ENCODE measurements around the gene PRKD1. TPM values are rescaled to one million over a fixed set of nuclear protein-coding genes. Genes with fewer than 3 reads are reported as not detected.
"Not testable (repeated sequence)": the region's sequence is repeated elsewhere in the genome, so short reads cannot be mapped to it uniquely, and the experiment has no call there.

Gene PRKD1
- total RNA-seq, 4 donors from 2014 or later, result 27.4 to 30.9 (median 29.7) TPM

DNA sequence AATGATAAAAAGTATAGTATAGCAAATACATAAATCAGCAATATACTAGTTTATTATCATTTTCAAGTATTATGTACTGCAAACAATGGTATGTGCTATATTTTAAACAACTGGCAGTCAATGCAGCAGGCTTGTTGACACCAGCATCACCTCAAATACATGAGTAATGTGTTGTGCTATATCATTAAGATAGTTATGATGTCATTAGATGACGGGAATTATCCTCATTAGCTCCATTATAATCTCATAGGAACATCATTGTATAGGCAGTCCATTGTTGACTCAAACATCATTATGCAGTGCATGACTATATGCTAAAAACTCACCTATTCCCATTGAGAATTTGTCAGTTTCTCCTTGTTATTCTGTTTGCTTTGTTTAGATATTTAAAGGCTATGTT, 85.4 kb downstream of the PRKD1 start:
- no peaks in the 10 kb centered on the region for H3K27me3 ChIP-seq
- WGBS, 2 donors, result 82 to 90% methylated on average over 1 of the region's 1 CpG
- TF ChIP-seq EP300 (IDR thresholded peaks at IDR 0.05) (no peak), POLR2A (IDR thresholded peaks at IDR 0.05) (no peak)
- TF ChIP-seq, protein P1, sequence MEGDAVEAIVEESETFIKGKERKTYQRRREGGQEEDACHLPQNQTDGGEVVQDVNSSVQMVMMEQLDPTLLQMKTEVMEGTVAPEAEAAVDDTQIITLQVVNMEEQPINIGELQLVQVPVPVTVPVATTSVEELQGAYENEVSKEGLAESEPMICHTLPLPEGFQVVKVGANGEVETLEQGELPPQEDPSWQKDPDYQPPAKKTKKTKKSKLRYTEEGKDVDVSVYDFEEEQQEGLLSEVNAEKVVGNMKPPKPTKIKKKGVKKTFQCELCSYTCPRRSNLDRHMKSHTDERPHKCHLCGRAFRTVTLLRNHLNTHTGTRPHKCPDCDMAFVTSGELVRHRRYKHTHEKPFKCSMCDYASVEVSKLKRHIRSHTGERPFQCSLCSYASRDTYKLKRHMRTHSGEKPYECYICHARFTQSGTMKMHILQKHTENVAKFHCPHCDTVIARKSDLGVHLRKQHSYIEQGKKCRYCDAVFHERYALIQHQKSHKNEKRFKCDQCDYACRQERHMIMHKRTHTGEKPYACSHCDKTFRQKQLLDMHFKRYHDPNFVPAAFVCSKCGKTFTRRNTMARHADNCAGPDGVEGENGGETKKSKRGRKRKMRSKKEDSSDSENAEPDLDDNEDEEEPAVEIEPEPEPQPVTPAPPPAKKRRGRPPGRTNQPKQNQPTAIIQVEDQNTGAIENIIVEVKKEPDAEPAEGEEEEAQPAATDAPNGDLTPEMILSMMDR (IDR thresholded peaks at IDR 0.05), result no peak

DNA sequence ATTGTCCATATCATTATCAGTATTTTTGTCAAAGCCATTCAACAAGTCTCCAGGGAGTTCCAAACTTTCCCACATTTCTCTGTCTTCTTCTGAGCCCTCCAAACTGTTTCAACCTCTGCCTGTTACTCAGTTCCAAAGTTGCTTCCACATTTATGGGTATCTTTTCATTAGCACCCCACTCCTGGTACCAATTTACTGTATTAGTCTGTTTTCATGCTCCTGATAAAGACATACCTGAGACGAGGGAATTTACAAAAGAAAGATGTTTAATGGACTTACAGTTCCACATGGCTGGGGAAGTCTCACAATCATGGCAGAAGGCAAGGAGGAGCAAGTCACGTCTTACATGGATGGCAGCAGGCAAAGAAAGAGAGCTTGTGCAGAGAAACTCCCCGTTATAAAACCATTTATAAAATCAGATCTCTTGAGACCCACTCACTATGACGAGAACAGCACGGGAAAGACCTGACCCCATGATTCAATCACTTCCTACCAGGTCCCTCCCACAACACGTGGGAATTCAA, 87.2 kb downstream of the PRKD1 start:
- not testable (repeated sequence) for H3K4me1 ChIP-seq; H3K27ac ChIP-seq; H3K36me3 ChIP-seq; H3K27me3 ChIP-seq; DNase-seq (ENCODE audit: low spot score in 2 of 2); H3K4me3 ChIP-seq
- H3K9me3 ChIP-seq, result peaks cover 0 to 31% (median 11%) of the 10 kb centered on the region in 4 donors
- 95 to 96% methylated on average over 6 of the region's 6 CpGs for WGBS, 2 donors

More for the DNA sequence above, 85.4 kb downstream of the PRKD1 start:
- Histone ChIP-seq H3K27ac (no peak overlapping the region), H3K36me3 (peaks cover 0 to 9% (median 0%) of the 10 kb centered on the region in 3 donors), H3K4me1 (peaks cover 0 to 3% (median 0%) of the 10 kb centered on the region in 4 donors), H3K4me3 (no peak overlapping the region), H3K9me3 (peaks cover 0 to 31% (median 11%) of the 10 kb centered on the region in 4 donors)
- DNase-seq (ENCODE audit: low spot score in 2 of 2), result no peak

DNA sequence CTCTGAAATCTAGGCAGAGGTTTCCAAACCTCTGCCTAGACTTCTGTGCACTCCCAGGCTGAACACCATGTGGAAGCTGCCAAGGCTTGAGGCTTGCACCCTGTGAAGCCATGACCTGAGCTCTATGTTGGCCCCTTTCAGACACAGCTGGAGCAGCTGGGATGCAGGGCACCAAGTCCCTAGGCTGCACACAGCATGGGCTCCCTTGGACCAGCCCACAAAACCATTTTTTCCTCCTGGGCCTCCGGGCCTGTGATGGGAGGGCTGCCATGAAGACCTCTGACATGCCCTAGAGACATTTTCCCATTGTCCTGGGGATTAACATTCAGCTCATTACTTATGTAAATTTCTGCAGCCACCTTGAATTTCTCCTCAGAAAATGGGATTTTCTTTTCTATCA, 88.0 kb downstream of the PRKD1 start:
- H3K36me3 ChIP-seq; H3K27ac ChIP-seq; DNase-seq (ENCODE audit: low spot score in 2 of 2); H3K4me3 ChIP-seq; H3K4me1 ChIP-seq; H3K27me3 ChIP-seq: not testable (repeated sequence)
- peaks cover 0 to 31% (median 11%) of the 10 kb centered on the region in 4 donors for H3K9me3 ChIP-seq
- WGBS, 2 donors, result 61 to 88% methylated on average over 1 of the region's 1 CpG

DNA sequence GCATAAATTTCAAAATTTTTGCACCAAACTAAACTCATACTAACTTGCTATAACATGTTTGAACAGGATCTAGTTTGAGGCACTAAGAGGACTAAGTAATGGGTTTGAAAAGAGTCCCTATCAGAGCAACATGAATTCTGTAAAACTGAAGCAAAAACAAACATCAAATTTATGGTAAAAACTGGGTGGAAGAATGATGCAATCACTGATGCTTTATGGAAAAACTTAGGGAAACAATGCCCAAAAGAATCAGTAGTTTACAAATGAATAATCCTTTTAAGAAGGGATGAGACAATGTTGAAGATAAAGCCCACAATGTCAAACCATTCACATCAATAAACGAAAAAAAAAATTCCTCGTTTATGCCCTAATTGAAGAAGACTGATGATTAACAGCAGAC, 88.9 kb downstream of the PRKD1 start:
- H3K27ac ChIP-seq, result no peak overlapping the region
- DNase-seq (ENCODE audit: low spot score in 2 of 2), result no peak
- 71 to 96% methylated on average over 2 of the region's 2 CpGs for WGBS, 2 donors

GRCh38 chr14:29836395-29836794, 91.3 kb downstream of the PRKD1 start:
- WGBS, 2 donors, result 84 to 93% methylated on average over 2 of the region's 2 CpGs

More for the DNA sequence above, 88.9 kb downstream of the PRKD1 start:
- no peak overlapping the region for H3K4me3 ChIP-seq
- H3K4me1 ChIP-seq, result no peaks in the 10 kb centered on the region
- H3K27me3 ChIP-seq, result no peaks in the 10 kb centered on the region
- H3K36me3 ChIP-seq, result peaks cover 0 to 9% (median 0%) of the 10 kb centered on the region in 3 donors
- TF ChIP-seq EP300 (IDR thresholded peaks at IDR 0.05) (no peak), POLR2A (IDR thresholded peaks at IDR 0.05) (no peak)
- TF ChIP-seq, protein P1 (IDR thresholded peaks at IDR 0.05), result no peak
- peaks cover 0 to 31% (median 11%) of the 10 kb centered on the region in 4 donors for H3K9me3 ChIP-seq

GRCh38 chr14:29832042-29832441, 95.6 kb downstream of the PRKD1 start:
- no peak for DNase-seq (ENCODE audit: low spot score in 2 of 2)
- Histone ChIP-seq H3K4me3 (no peak overlapping the region), H3K36me3 (no peaks in the 10 kb centered on the region), H3K4me1 (no peaks in the 10 kb centered on the region), H3K27ac (no peak overlapping the region), H3K9me3 (no peaks in the 10 kb centered on the region), H3K27me3 (no peaks in the 10 kb centered on the region)
- TF ChIP-seq POLR2A (IDR thresholded peaks at IDR 0.05) (no peak), EP300 (IDR thresholded peaks at IDR 0.05) (no peak)
- TF ChIP-seq, protein P1 (IDR thresholded peaks at IDR 0.05), result no peak
- 96 to 99% methylated on average over 3 of the region's 3 CpGs for WGBS, 2 donors

More at GRCh38 chr14:29836395-29836794, 91.3 kb downstream of the PRKD1 start:
- TF ChIP-seq, protein P1 (IDR thresholded peaks at IDR 0.05), result no peak
- TF ChIP-seq POLR2A (IDR thresholded peaks at IDR 0.05), result no peak
- TF ChIP-seq EP300 (IDR thresholded peaks at IDR 0.05), result no peak
- no peak overlapping the region for H3K4me3 ChIP-seq
- no peaks in the 10 kb centered on the region for H3K27me3 ChIP-seq
- DNase-seq (ENCODE audit: low spot score in 2 of 2), result no peak
- H3K9me3 ChIP-seq, result peaks cover 0 to 30% (median 11%) of the 10 kb centered on the region in 4 donors
- H3K4me1 ChIP-seq, result no peaks in the 10 kb centered on the region
- no peak overlapping the region for H3K27ac ChIP-seq
- H3K36me3 ChIP-seq, result peaks cover 0 to 9% (median 0%) of the 10 kb centered on the region in 3 donors

Data from tibial nerve (tissue), 4 donors.